HCT116 (cell line): ENCODE measurements around the gene THSD4. TPM values are rescaled to one million over a fixed set of nuclear protein-coding genes. Genes with fewer than 3 reads are reported as not detected.

Source experiments
- ATAC-seq: fragments of 200-7000 bp; cut with Tn5 transposase; 2 replicates; pipeline ENCODE4 v1.9.1; 2020; ENCODE audit warnings: mild to moderate bottlenecking, moderate library complexity
- BruUV-seq: library from RNA; stranded (reverse); fragments of 400-500 nt; replicated peaks from 2 replicates; lab custom pipeline; 2021; lab: Mats Ljungman, UMichigan
- CTCF ChIA-PET: fragments of 300-600 bp; sonication (Branson Sonifier 250); formaldehyde crosslinking; loops from one replicate; lab custom pipeline; 2021; ENCODE audit warnings: antibody characterized with exemption; lab: Charles Lee
- POLR2A ChIA-PET: fragments of 300-600, 350-600 bp; sonication (Branson Sonifier 250); formaldehyde crosslinking; loops from one replicate; lab custom pipeline; 2021; ENCODE audit warnings: antibody characterized with exemption; lab: Charles Lee
- RAD21 ChIA-PET, 2 experiments: fragments of 300-600 bp; sonication (Branson Sonifier 250); formaldehyde crosslinking; loops; one replicate each; lab custom pipeline; 2023; ENCODE audit warnings: low total read pairs in 2 of 2; ENCODE audit not compliant: uncharacterized antibody in 2 of 2, unreplicated experiment in 2 of 2, low non-redundant PET in 1 of 2; lab: Charles Lee
- DNase-seq: peaks from one replicate; pipeline ENCODE4 v3.0.0-alpha.2; 2010; ENCODE audit warnings: low read depth, low spot score
- H2AFZ ChIP-seq: fragments of 200-600 bp; shearing (Covaris generic), sonication (generic); 2 replicates; pipeline ENCODE4 v1.6.1; 2017; ENCODE audit warnings: low read depth, mixed run types, mixed read lengths, antibody characterized with exemption, low read length; ENCODE audit not compliant: poor library complexity, severe bottlenecking
- H3K27ac ChIP-seq: 2 replicates; pipeline ENCODE4 v1.5.1; 2012; ENCODE audit warnings: low read depth, low read length
- H3K27me3 ChIP-seq: fragments of 200-600 bp; sonication (generic); 2 replicates; pipeline ENCODE4 v1.6.1; 2016; ENCODE audit warnings: mixed run types, low read length, mixed read lengths; ENCODE audit not compliant: insufficient read depth
- H3K36me3 ChIP-seq, 2 experiments: fragments of 200-500 bp in 1 of 2; fragments of 200-600 bp in 1 of 2; sonication (Bioruptor generic) in 1 of 2; sonication (generic) in 1 of 2; 2 replicates each; pipeline versions ENCODE4 v1.5.1 to v1.6.1; 2014 to 2016; ENCODE audit warnings: low read length in 2 of 2, inconsistent platforms in 1 of 2, mixed read lengths in 1 of 2, mixed run types in 1 of 2; ENCODE audit not compliant: insufficient read depth in 2 of 2, control insufficient read depth in 1 of 2
- H3K4me1 ChIP-seq, 2 experiments: fragments of 200-600 bp in 1 of 2; sonication (generic) in 1 of 2; 2 replicates each; pipeline versions ENCODE4 v1.5.1 to v1.6.1; 2012 to 2017; ENCODE audit warnings: low read length in 2 of 2, inconsistent platforms in 1 of 2, mild to moderate bottlenecking in 1 of 2, mixed read lengths in 1 of 2, mixed run types in 1 of 2, moderate library complexity in 1 of 2; ENCODE audit not compliant: insufficient read depth in 2 of 2, control insufficient read depth in 1 of 2
- H3K4me2 ChIP-seq: fragments of 200-600 bp; sonication (generic); 2 replicates; pipeline ENCODE4 v1.6.1; 2017; ENCODE audit warnings: mixed run types, low read length, mixed read lengths
- H3K4me3 ChIP-seq, 2 experiments: fragments of 200-600 bp in 1 of 2; sonication (generic) in 1 of 2; replicated peaks in 1 of 2; 2 replicates each; pipeline ENCODE4 v1.5.1; 2011 to 2016; ENCODE audit warnings: low read length in 2 of 2, control low read depth in 1 of 2, low read depth in 1 of 2, mild to moderate bottlenecking in 1 of 2, mixed read lengths in 1 of 2, mixed run types in 1 of 2
- H3K79me2 ChIP-seq: fragments of 200-600 bp; sonication (generic); 2 replicates; pipeline ENCODE4 v1.6.1; 2017; ENCODE audit warnings: mild to moderate bottlenecking, mixed run types, low read length, moderate library complexity, mixed read lengths; ENCODE audit not compliant: insufficient read depth
- H3K9ac ChIP-seq: fragments of 200-600 bp; sonication (generic); 2 replicates; pipeline ENCODE4 v1.6.1; 2016; ENCODE audit warnings: low read length, mixed read lengths
- H3K9me2 ChIP-seq: fragments of 200-600 bp; sonication (generic), shearing (Covaris generic); 2 replicates; pipeline ENCODE4 v1.6.1; 2017; ENCODE audit warnings: mixed run types, mild to moderate bottlenecking, moderate library complexity; ENCODE audit not compliant: insufficient read depth
- H3K9me3 ChIP-seq, 2 experiments: fragments of 200-500 bp in 1 of 2; fragments of 200-600 bp in 1 of 2; sonication (Bioruptor generic) in 1 of 2; sonication (generic) in 1 of 2; 2 replicates each; pipeline ENCODE4 v1.6.1; 2014 to 2017; ENCODE audit warnings: low read length in 2 of 2, mixed read lengths in 2 of 2, inconsistent platforms in 1 of 2, low read depth in 1 of 2, mild to moderate bottlenecking in 1 of 2, mixed run types in 1 of 2, moderate library complexity in 1 of 2; ENCODE audit not compliant: control insufficient read depth in 1 of 2, insufficient read depth in 1 of 2
- H4K20me1 ChIP-seq: fragments of 200-600 bp; sonication (generic), shearing (Covaris generic); 2 replicates; pipeline ENCODE4 v1.6.1; 2017; ENCODE audit warnings: mixed run types, mild to moderate bottlenecking, moderate library complexity; ENCODE audit not compliant: insufficient read depth
- ELF1 ChIP-seq: IDR thresholded peaks from 2 replicates; pipeline ENCODE4 v1.6.1; 2012; ENCODE audit warnings: low read depth, borderline replicate concordance
- POLR2A ChIP-seq: IDR thresholded peaks from 2 replicates; pipeline ENCODE4 v1.7.0; 2011; ENCODE audit warnings: borderline replicate concordance; ENCODE audit not compliant: insufficient read depth, insufficient read length; ENCODE audit errors: extremely low read depth
- RAD21 ChIP-seq: IDR thresholded peaks from 2 replicates; pipeline ENCODE4 v1.6.1; 2012; ENCODE audit warnings: low read depth, mild to moderate bottlenecking
- SP1 ChIP-seq: IDR thresholded peaks from 2 replicates; pipeline ENCODE4 v1.6.1; 2012; ENCODE audit warnings: low read depth
- YY1 ChIP-seq: IDR thresholded peaks from 2 replicates; pipeline ENCODE4 v1.6.1; 2011; ENCODE audit warnings: low read length, low read depth, moderate library complexity, mild to moderate bottlenecking; ENCODE audit not compliant: insufficient replicate concordance; ENCODE audit errors: extremely low read depth
- intact Hi-C: fragments of 100-400 bp; cut with micrococcal nuclease; formaldehyde crosslinking; loops from 2 replicates; pipeline ENCODE4 v1.10.0; 2022
- total RNA-seq: library from RNA; stranded (reverse); gene quantifications from one replicate; pipeline ENCODE4 v1.2.1, GENCODE V29; 2021; ENCODE audit not compliant: unreplicated experiment
- TF ChIP-seq, protein P1 (sequence below), 3 experiments: fragments of 200-600 bp in 1 of 3; sonication (generic) in 1 of 3; IDR thresholded peaks in 2 of 3; conservative IDR thresholded peaks in 1 of 3; 2 replicates each; pipeline ENCODE4 v1.5.1; 2012 to 2017; ENCODE audit warnings: low read depth in 2 of 3, low read length in 2 of 3, antibody characterized with exemption in 1 of 3, borderline replicate concordance in 1 of 3, control low read depth in 1 of 3, mild to moderate bottlenecking in 1 of 3, mixed read lengths in 1 of 3, mixed run types in 1 of 3, moderate library complexity in 1 of 3; ENCODE audit not compliant: insufficient read depth in 1 of 3

The THSD4 gene
- total RNA-seq, 1 experiment from 2014 or later = 30.5 TPM

DNA sequence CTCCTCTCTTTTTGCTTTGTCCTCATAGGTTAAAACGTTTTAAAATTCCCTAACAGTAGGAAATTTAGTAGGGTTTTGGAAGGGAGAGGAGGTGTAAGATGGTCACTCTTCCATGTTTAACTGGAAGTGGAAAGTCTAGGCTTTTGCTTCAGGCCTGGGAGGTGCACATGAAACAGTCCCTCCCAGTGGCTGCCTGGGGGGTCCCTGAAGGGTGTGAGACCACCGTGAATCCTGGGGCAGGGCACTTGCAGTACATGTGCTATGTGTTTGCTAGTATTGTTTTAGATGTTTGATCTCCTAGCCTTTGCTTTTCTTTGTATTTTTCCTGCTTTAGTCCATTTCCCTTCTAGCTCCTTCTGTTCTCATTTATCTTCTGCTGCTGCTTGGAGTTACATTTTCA is 178.5 kb downstream of the THSD4 start:
- no peak for DNase-seq
- no TSS peak for BruUV-seq
- Histone ChIP-seq H3K9me3 (no peaks in the 10 kb centered on the region), H3K79me2 (no peaks in the 10 kb centered on the region), H3K27ac (peak overlapping the region; percentile 97), H3K4me1 (peaks cover 49 to 57% of the 10 kb centered on the region in 2 experiments), H3K9me2 (no peaks in the 10 kb centered on the region), H3K4me2 (peak overlapping the region; percentile 79), H4K20me1 (no peaks in the 10 kb centered on the region), H3K36me3 (no peaks in the 10 kb centered on the region), H2AFZ (no peak overlapping the region), H3K27me3 (no peaks in the 10 kb centered on the region), H3K9ac (peak overlapping the region; percentile 61), H3K4me3 (peak overlapping the region in 1 of 2 experiments; percentile 51; a peak in 1 of 4 replicates)
- RAD21 ChIA-PET = no interaction called here
- POLR2A ChIA-PET = interaction anchor here (1.4 kb wide), 1 partner anchor 10 kb away, joined by 6 read pairs; no protein-coding TSS in a partner anchor
- intact Hi-C loops = loop anchor here (2.0 to 10.0 kb wide), 4 partner anchors 147 to 931 kb away; no protein-coding TSS in a partner anchor
- CTCF ChIA-PET = no interaction called here
- ATAC-seq = no peak
- TF ChIP-seq, protein P1, sequence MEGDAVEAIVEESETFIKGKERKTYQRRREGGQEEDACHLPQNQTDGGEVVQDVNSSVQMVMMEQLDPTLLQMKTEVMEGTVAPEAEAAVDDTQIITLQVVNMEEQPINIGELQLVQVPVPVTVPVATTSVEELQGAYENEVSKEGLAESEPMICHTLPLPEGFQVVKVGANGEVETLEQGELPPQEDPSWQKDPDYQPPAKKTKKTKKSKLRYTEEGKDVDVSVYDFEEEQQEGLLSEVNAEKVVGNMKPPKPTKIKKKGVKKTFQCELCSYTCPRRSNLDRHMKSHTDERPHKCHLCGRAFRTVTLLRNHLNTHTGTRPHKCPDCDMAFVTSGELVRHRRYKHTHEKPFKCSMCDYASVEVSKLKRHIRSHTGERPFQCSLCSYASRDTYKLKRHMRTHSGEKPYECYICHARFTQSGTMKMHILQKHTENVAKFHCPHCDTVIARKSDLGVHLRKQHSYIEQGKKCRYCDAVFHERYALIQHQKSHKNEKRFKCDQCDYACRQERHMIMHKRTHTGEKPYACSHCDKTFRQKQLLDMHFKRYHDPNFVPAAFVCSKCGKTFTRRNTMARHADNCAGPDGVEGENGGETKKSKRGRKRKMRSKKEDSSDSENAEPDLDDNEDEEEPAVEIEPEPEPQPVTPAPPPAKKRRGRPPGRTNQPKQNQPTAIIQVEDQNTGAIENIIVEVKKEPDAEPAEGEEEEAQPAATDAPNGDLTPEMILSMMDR (IDR thresholded peaks at IDR 0.05 in 2 of 3, conservative IDR thresholded peaks at IDR 0.05 in 1 of 3; ENCODE audit: borderline replicate concordance in 1 of 3, insufficient read depth in 1 of 3, low read depth in 2 of 3, low read length in 2 of 3) = no peak
- TF ChIP-seq YY1 (no peak), RAD21 (no peak), POLR2A (no peak), SP1 (no peak), ELF1 (no peak)
